IPS DF 6.9 (cell line): ENCODE data around the gene CACNA1S.

Source experiments
- DNase-seq: peaks from one replicate; pipeline ENCODE4 v3.0.0-alpha.2; 2013; ENCODE audit warnings: low read depth, low spot score
- H3K27ac ChIP-seq: one replicate; pipeline ENCODE4 v1.5.1; 2013; ENCODE audit warnings: low read length, control low read depth
- H3K27me3 ChIP-seq: 2 replicates; pipeline ENCODE4 v1.6.1; 2013; ENCODE audit warnings: mild to moderate bottlenecking, low read length; ENCODE audit not compliant: control insufficient read depth, insufficient read depth
- H3K36me3 ChIP-seq: 2 replicates; pipeline ENCODE4 v1.6.1; 2013; ENCODE audit warnings: low read length; ENCODE audit not compliant: control insufficient read depth, insufficient read depth
- H3K4me1 ChIP-seq: 2 replicates; pipeline ENCODE4 v1.6.1; 2013; ENCODE audit warnings: low read length; ENCODE audit not compliant: control insufficient read depth, insufficient read depth
- H3K4me3 ChIP-seq: 2 replicates; pipeline ENCODE4 v1.5.1; 2013; ENCODE audit warnings: mild to moderate bottlenecking, low read length
- H3K9me3 ChIP-seq: 2 replicates; pipeline ENCODE4 v1.6.1; 2013; ENCODE audit warnings: low read length, inconsistent platforms; ENCODE audit not compliant: control insufficient read depth, insufficient read depth
- WGBS: extraction: QIAGEN DNeasy Blood & Tissue Kit; methylation state at CpG from one replicate; pipeline ENCODE4 v1.1.7; 2013; ENCODE audit warnings: mixed read lengths, missing lambda C conversion rate; ENCODE audit not compliant: insufficient read length, insufficient coverage; 5-methylcytosine and 5-hydroxymethylcytosine counted together

Gene CACNA1S

DNA sequence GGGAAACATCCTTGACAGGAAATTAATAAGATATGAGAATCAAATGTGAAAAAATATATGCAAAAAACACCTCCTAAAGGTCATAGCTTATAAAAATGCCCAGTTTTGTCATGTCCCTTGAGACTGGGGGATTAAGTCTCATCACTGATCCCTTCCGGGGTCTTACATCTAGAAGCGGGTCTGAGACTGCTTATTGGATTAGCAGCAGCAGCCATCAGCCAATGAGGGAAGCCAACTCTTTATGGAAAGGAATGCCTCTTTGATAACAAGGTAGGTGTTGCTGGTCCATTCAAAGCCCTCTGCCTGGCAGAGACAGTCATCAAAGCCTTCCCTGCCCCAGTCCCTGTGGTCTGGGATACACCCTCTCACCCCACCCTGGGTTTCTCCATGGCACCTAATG is 3.9 kb upstream of the CACNA1S start:
- Histone ChIP-seq H3K27me3 (peaks cover 7% of the 10 kb centered on the region), H3K4me3 (no peak overlapping the region), H3K4me1 (0 out of 2 replicates have a peak, but pooled peaks cover 1% of the 10 kb centered on the region), H3K9me3 (no peaks in the 10 kb centered on the region), H3K27ac (no peak overlapping the region), H3K36me3 (no peaks in the 10 kb centered on the region)
- no peak for DNase-seq
- no CpG with 5 or more reads among the region's 2 CpGs for WGBS

DNA sequence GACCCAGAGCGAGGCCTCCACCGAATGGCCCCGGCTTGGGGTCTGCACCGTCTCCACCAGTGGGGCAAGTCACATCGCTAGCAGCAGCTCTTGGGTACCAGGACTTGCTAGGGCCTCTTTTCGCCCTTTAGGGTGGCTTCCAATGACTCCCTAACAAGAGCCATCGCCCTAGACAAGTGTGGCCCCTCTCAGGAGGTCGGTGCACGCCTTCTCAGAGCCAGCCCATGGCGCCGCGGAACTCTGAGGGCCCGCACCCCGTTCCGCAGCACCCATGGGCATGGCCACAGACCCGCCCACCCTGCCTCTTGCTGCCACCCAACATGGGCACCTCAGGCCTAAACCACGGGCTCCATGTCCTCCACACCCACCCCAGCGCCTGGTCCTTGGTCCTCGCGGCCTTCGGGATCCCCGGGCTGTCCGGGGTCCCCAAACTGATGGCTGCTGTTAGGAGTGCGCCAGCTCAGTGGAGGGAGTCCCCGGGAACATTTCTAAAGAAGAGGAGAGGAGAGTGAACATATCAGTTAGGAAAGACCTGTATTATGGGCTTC is 3.2 kb upstream of the CACNA1S start:
- peaks cover 7% of the 10 kb centered on the region for H3K27me3 ChIP-seq
- no peak overlapping the region for H3K27ac ChIP-seq
- no CpG with 5 or more reads among the region's 25 CpGs for WGBS
- no peaks in the 10 kb centered on the region for H3K36me3 ChIP-seq
- no peaks in the 10 kb centered on the region for H3K9me3 ChIP-seq
- 0 out of 2 replicates have a peak, but pooled peaks cover 1% of the 10 kb centered on the region for H3K4me1 ChIP-seq
- DNase-seq, result no peak
- H3K4me3 ChIP-seq, result no peak overlapping the region

DNA sequence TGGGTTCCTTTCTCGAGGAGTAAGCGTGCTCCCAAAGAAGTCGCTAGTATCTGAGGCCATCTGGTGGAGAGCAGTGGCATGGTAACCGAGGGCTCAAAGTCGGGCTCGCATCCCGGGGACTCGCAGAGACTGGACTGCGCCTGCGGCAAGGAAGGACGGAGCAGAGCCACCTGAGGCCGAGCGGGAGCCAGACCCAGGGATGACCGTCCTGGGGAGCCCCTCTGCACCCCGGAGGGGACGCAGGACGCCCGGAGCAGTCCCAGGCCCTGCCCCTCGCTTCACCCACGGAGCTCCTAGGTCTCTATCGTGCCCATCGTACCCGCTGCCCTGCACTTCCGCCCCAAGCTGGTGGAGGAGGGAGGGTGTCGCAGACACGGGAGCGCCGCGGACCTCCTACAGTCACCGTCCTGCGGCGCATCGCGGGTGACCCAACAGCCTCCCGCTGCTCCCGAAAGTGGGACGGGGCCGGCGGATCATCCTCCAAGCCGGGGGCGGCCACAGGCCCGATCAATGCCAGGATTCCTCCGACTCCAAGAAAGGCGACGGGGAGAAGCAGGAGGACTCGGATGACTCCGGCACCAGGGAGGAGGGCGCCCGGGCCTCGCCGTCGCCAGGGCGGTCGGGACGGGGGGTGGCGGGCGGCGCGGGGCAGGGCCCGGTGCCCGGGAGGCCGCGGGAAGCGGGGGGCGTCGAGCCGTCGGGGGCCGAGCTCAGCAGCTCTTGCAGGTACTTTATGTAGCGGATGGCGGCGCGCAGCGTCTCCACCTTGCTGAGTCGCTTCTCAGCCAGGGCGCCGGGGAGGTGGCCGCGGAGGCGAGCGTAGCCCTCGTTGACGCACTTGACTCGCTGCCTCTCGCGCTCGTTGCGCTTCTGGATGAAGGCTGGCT is 2.3 kb upstream of the CACNA1S start:
- peak overlapping the region; percentile 46; the same call in 1 of the 2 replicates for H3K4me3 ChIP-seq
- no peaks in the 10 kb centered on the region for H3K36me3 ChIP-seq
- no CpG with 5 or more reads among the region's 88 CpGs for WGBS
- peak; percentile 92 for DNase-seq
- no peak overlapping the region for H3K27ac ChIP-seq
- peaks cover 7% of the 10 kb centered on the region for H3K27me3 ChIP-seq
- H3K4me1 ChIP-seq, result 0 out of 2 replicates have a peak, but pooled peaks cover 1% of the 10 kb centered on the region
- H3K9me3 ChIP-seq, result no peaks in the 10 kb centered on the region

DNA sequence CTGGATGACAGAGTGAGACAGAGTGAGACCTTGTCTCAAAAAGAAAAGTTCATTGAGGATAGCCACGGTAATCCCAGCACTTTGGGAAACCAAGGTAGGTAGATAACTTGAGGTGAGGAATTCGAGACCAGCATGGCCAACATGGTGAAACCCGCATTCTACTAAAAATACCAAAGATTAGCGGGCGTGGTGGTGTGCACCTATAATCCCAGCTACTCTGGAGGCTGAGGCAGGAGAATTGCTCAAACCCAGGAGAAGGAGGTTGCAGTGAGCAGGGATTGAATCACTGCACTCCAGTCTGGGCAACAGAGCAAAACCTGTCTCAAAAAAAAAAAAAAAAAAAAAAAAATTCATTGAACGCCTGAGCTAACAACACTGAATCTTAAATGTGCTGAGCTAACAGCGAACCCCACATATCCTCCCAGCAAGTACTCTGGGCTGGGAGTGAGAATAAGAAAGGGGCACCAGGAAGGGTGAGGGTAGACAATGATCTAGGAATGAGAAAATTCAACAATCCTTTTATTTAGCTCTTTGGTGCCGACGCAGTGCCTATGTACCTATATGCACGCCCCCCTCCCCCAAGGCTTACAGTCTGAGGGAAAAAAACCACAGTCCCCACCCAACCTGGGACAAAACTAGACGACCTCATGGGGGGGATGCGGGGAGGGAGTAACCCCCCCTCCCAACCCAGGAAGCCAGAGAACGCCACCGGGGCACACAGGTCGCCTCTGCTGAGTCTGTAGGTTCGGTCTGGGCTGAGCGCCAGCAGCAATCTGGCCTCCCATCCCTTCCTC is 1.4 kb upstream of the CACNA1S start:
- Histone ChIP-seq H3K27me3 (peaks cover 7% of the 10 kb centered on the region), H3K4me3 (no peak overlapping the region), H3K4me1 (0 out of 2 replicates have a peak, but pooled peaks cover 1% of the 10 kb centered on the region), H3K27ac (no peak overlapping the region), H3K36me3 (no peaks in the 10 kb centered on the region), H3K9me3 (no peaks in the 10 kb centered on the region)
- no CpG with 5 or more reads among the region's 17 CpGs for WGBS
- DNase-seq, result no peak

DNA sequence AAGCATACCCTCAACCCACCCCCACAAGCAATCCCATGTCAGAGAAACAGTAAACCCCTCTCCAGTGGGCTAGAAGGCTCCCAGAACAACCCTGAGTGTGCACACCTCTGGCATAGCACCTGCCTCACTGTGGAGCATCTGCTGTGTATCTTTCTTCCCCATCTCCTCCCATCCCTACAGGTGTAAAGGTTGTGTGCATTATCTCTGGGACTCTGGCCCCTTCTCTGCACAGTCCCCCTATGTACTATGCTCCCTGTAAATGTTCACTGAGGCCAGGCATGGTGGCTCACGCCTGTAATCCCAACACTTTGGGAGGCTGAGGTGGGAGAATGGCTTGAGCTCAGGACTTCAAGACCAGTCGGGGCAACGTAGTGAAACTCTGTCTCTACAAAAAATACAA is 700 bp upstream of the CACNA1S start:
- WGBS, result no CpG with 5 or more reads among the region's 3 CpGs
- Histone ChIP-seq H3K27me3 (peaks cover 7% of the 10 kb centered on the region), H3K4me3 (no peak overlapping the region), H3K27ac (no peak overlapping the region), H3K4me1 (peaks cover 3% of the 10 kb centered on the region; the same call in 1 of the 2 replicates), H3K36me3 (no peaks in the 10 kb centered on the region), H3K9me3 (no peaks in the 10 kb centered on the region)
- no peak for DNase-seq

DNA sequence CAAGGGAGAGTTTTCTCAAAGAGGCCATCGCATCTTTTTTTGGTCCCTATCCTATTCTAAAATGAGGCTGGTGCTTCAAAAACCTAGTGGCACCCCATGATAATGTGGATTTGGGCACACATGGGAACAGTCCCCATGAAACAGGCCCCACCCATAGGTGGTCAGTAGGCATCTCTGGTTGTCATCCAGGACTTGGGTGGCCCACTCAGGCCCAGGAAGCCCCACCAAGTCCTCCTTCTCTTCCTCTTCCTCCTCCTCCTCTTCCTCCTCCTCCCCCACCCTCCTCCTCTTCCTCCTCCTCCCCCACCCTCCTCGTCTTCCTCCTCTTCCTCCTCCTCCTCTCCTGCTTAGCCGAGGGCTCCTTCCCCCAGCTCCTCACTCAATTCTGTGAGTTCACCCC is 554 bp downstream of the CACNA1S start:
- DNase-seq, result no peak
- Histone ChIP-seq H3K27me3 (peaks cover 7% of the 10 kb centered on the region), H3K4me1 (peaks cover 3% of the 10 kb centered on the region; the same call in 1 of the 2 replicates), H3K27ac (no peak overlapping the region), H3K9me3 (no peaks in the 10 kb centered on the region), H3K4me3 (no peak overlapping the region), H3K36me3 (no peaks in the 10 kb centered on the region)
- WGBS, result no CpG with 5 or more reads among the region's 3 CpGs

DNA sequence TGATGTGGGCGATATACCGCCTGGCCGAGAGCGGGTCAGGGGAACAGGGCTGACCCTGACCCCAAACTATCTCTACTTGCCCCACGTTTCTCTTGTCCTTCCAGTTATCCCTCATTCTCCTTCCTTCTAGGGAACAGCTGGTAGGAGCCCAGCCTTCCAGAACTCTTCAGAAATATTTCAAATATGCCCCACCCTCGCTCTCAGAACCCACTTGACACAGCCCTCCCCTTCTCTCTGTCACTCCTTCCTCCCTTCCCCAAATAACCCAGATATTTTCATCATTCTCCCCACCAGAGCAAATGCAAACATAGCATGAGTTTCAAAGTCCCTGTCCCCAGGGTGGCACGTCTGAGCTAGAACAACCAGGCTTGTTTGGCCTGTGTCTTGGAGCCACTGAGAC is 1.1 kb downstream of the CACNA1S start:
- no peak overlapping the region for H3K4me3 ChIP-seq
- no peak overlapping the region for H3K27ac ChIP-seq
- peaks cover 7% of the 10 kb centered on the region for H3K27me3 ChIP-seq
- peaks cover 3% of the 10 kb centered on the region; the same call in 1 of the 2 replicates for H3K4me1 ChIP-seq
- DNase-seq, result no peak
- no peaks in the 10 kb centered on the region for H3K9me3 ChIP-seq
- no CpG with 5 or more reads among the region's 7 CpGs for WGBS
- no peaks in the 10 kb centered on the region for H3K36me3 ChIP-seq

DNA sequence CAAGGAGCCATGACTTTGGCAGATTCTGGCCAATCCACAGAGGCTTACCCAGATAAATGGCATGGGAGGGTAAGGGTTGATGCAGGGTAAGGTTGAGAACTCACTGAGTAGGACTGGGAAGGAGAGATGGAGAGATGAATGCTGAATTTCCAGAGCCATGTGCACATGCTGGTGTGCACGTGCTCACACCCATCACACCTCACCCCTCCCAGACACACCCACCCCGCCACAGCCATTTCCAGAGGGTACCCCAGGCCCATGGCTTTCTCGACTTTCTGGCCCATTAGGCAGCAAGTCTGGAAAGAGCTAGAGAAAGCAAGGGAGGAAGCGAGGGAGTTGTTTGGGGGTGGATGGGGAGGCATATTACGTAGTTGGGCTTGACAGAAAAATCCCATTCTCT is 1.6 kb downstream of the CACNA1S start:
- Histone ChIP-seq H3K9me3 (no peaks in the 10 kb centered on the region), H3K36me3 (no peaks in the 10 kb centered on the region), H3K27me3 (peaks cover 7% of the 10 kb centered on the region), H3K4me1 (peaks cover 3% of the 10 kb centered on the region; the same call in 1 of the 2 replicates), H3K27ac (no peak overlapping the region), H3K4me3 (no peak overlapping the region)
- no CpG with 5 or more reads among the region's 5 CpGs for WGBS
- no peak for DNase-seq

DNA sequence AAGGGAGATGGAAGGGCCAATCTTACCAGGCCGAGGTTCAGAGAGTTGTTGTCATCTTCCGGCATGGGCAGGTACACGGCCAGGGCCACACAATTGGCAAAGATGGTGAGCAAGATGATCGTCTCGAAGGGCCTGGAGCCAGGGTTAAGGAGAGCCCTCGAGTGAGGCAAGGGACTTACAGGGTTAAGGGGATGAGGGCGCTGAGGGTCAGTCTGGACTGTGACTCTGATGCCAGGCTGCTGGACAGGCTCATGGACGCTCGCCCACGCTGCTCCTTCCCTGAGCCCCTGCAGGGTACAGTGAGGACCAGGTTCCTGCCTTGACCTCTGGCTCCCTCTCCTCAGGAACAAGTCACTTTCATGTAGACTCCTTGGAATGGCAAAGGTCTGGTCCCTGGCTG is 2.1 kb downstream of the CACNA1S start:
- Histone ChIP-seq H3K27me3 (peaks cover 2% of the 10 kb centered on the region; the same call in 1 of the 2 replicates), H3K4me1 (peaks cover 2% of the 10 kb centered on the region; the same call in 1 of the 2 replicates), H3K36me3 (no peaks in the 10 kb centered on the region), H3K4me3 (no peak overlapping the region), H3K27ac (no peak overlapping the region), H3K9me3 (no peaks in the 10 kb centered on the region)
- DNase-seq, result no peak
- no CpG with 5 or more reads among the region's 10 CpGs for WGBS

DNA sequence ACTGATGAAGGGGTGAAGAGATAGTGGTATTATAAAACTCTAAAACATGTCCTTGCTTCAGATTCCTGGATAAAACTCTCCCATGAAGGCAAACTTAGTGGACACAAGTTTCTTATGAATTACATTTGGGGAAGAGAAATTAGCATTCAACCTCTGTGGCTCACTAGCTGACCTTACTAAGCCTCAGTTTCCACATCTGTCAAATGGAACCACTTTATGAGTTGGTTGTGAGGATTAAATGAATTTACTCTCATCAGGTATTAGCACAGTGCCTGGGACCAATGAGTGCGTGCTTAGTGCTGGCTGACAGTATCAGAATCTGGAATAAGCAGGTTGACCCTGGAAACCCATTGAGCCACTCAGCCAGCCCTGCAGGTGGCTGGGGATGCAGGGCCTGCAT is 2.6 kb downstream of the CACNA1S start:
- DNase-seq, result no peak
- H3K36me3 ChIP-seq, result no peaks in the 10 kb centered on the region
- H3K9me3 ChIP-seq, result no peaks in the 10 kb centered on the region
- peaks cover 2% of the 10 kb centered on the region; the same call in 1 of the 2 replicates for H3K4me1 ChIP-seq
- no peak overlapping the region for H3K4me3 ChIP-seq
- no peaks in the 10 kb centered on the region for H3K27me3 ChIP-seq
- H3K27ac ChIP-seq, result no peak overlapping the region
- WGBS, result no CpG with 5 or more reads among the region's 1 CpG
